Activated CD8-positive, alpha-beta memory T cell treated with anti-CD3 and anti-CD28 coated beads for 48 hours (primary cell): Measurements from ENCODE around the gene ZBED6.

Experiments used
- DNase-seq, 3 experiments: peaks; one replicate each; pipeline ENCODE4 v3.0.0-alpha.2; 2020; ENCODE audit warnings: low read depth in 2 of 3, low spot score in 2 of 3

Gene ZBED6

GRCh38 chr1:203835476-203835875 lies 40.1 kb downstream of the ZBED6 start:
- no peak for DNase-seq

GRCh38 chr1:203839081-203839480 lies 43.7 kb downstream of the ZBED6 start:
- no peak for DNase-seq

GRCh38 chr1:203840208-203840808 lies 44.9 kb downstream of the ZBED6 start:
- DNase-seq = no peak

- DNase-seq = no peak
These were observed 47.1 kb downstream of the ZBED6 start for GRCh38 chr1:203842559-203842876.

- no peak for DNase-seq
These were observed 48.0 kb downstream of the ZBED6 start for GRCh38 chr1:203843435-203843834.
